Left lung (tissue), 10 donors: ENCODE measurements around the gene CHST10. TPM values are rescaled to one million over a fixed set of nuclear protein-coding genes. Genes with fewer than 3 reads are reported as not detected.

Experiments used
- ATAC-seq: fragments of 200-7000 bp; cut with Tn5 transposase; one replicate; pipeline ENCODE4 v1.9.1; 2020; ENCODE audit warnings: moderate library complexity
- DNase-seq, 4 donors: peaks; one replicate each; pipeline ENCODE4 v3.0.0-alpha.2; 2013 to 2020
- H3K27ac ChIP-seq, 2 donors: fragments of 200-600 bp; sonication (generic) in 1 of 2; one replicate each; pipeline versions ENCODE4 v1.5.0 to v1.8.0; 2020 to 2021
- H3K27me3 ChIP-seq, 2 donors: fragments of 200-600 bp; sonication (generic) in 1 of 2; one replicate each; pipeline versions ENCODE4 v1.5.0 to v1.8.0; 2020 to 2021
- H3K36me3 ChIP-seq, 2 donors: fragments of 200-600 bp; sonication (generic) in 1 of 2; one replicate each; pipeline versions ENCODE4 v1.5.0 to v1.8.0; 2020 to 2021
- H3K4me1 ChIP-seq, 2 donors: fragments of 200-600 bp; one replicate each; pipeline ENCODE4 v1.8.0; 2021
- H3K4me3 ChIP-seq, 2 donors: fragments of 200-600 bp; sonication (generic) in 1 of 2; one replicate each; pipeline versions ENCODE4 v1.5.0 to v1.8.0; 2020 to 2021; ENCODE audit warnings: mild to moderate bottlenecking in 1 of 2
- H3K9me3 ChIP-seq, 2 donors: fragments of 200-600 bp; sonication (generic) in 1 of 2; one replicate each; pipeline versions ENCODE4 v1.5.0 to v1.8.0; 2020 to 2021
- CTCF ChIP-seq, 2 donors: fragments of 200-600 bp; sonication (generic) in 1 of 2; IDR thresholded peaks; one replicate each; pipeline versions ENCODE4 v1.5.0 to v1.8.0; 2021; ENCODE audit warnings: antibody characterized with exemption in 2 of 2
- intact Hi-C, 2 donors: fragments of 100-400 bp; cut with DNase I; formaldehyde crosslinking; loops; one replicate each; pipeline versions ENCODE4 v1.11.2 to v1.14.2; 2022
- polyA plus RNA-seq, 6 donors: library from polyadenylated mRNA; unstranded; fragments of 120-200 nt; gene quantifications; one replicate each; pipeline ENCODE4 v1.2.1, GENCODE V29; 2013; ENCODE audit not compliant: insufficient read length in 6 of 6
- total RNA-seq, 2 donors: library from RNA; stranded (reverse); fragmentation: NEBNext Ultra II Directional; extraction: Animal tissue kit (Norgen Biotek cat#: 25700); gene quantifications; one replicate each; pipeline ENCODE4 v1.2.1, GENCODE V29; 2021
- donor health status: DM: no; HTN: yes; CAD: no.
- donor health status: DM: no; HTN: no; CAD: no.

CHST10 gene
- total and polyA plus RNA-seq, 8 donors = 7.3 to 32.1 (median 28.7) TPM

- Histone ChIP-seq H3K36me3 (peaks cover 0 to 38% of the 10 kb centered on the region in 2 donors), H3K27ac (no peak overlapping the region), H3K4me1 (no peaks in the 10 kb centered on the region), H3K27me3 (no peaks in the 10 kb centered on the region), H3K9me3 (no peaks in the 10 kb centered on the region), H3K4me3 (no peak overlapping the region)
- intact Hi-C loops = no loop called here
- no peak for DNase-seq
- no peak for ATAC-seq
- TF ChIP-seq CTCF (IDR thresholded peaks at IDR 0.05) = no peak
These were observed 13.1 kb downstream of the CHST10 start for GRCh38 chr2:100404411-100404810.

- H3K36me3 ChIP-seq = peaks cover 0 to 38% of the 10 kb centered on the region in 2 donors
These were observed 13.7 kb downstream of the CHST10 start for GRCh38 chr2:100403722-100404121.

GRCh38 chr2:100401268-100401667 is 16.2 kb downstream of the CHST10 start:
- intact Hi-C loops = no loop called here
- no peak overlapping the region for H3K27ac ChIP-seq
- H3K36me3 ChIP-seq = peaks cover 0 to 45% of the 10 kb centered on the region in 2 donors
- ATAC-seq (no peak), DNase-seq (no peak)
- H3K4me1 ChIP-seq = no peaks in the 10 kb centered on the region
- no peak for TF ChIP-seq CTCF (IDR thresholded peaks at IDR 0.05)
- H3K4me3 ChIP-seq = no peak overlapping the region
- H3K9me3 ChIP-seq = no peaks in the 10 kb centered on the region
- H3K27me3 ChIP-seq = no peaks in the 10 kb centered on the region

More at GRCh38 chr2:100403722-100404121, 13.7 kb downstream of the CHST10 start:
- Histone ChIP-seq H3K27me3 (no peaks in the 10 kb centered on the region), H3K27ac (no peak overlapping the region), H3K4me3 (no peak overlapping the region), H3K4me1 (no peaks in the 10 kb centered on the region), H3K9me3 (no peaks in the 10 kb centered on the region)
- no peak for TF ChIP-seq CTCF (IDR thresholded peaks at IDR 0.05)
- no peak for ATAC-seq
- intact Hi-C loops = no loop called here
- no peak for DNase-seq

GRCh38 chr2:100399714-100400113 is 17.8 kb downstream of the CHST10 start:
- no peaks in the 10 kb centered on the region for H3K9me3 ChIP-seq
- no peak overlapping the region for H3K27ac ChIP-seq
- no peak for DNase-seq
- no peaks in the 10 kb centered on the region for H3K4me1 ChIP-seq
- H3K36me3 ChIP-seq = peaks cover 0 to 40% of the 10 kb centered on the region in 2 donors
- no peak for ATAC-seq
- H3K4me3 ChIP-seq = no peak overlapping the region
- no peak for TF ChIP-seq CTCF (IDR thresholded peaks at IDR 0.05)
- intact Hi-C loops = no loop called here
- H3K27me3 ChIP-seq = no peaks in the 10 kb centered on the region

- H3K4me1 ChIP-seq = no peaks in the 10 kb centered on the region
- no peaks in the 10 kb centered on the region for H3K9me3 ChIP-seq
- ATAC-seq = no peak
- H3K27me3 ChIP-seq = no peaks in the 10 kb centered on the region
- H3K27ac ChIP-seq = no peak overlapping the region
- DNase-seq = no peak
- H3K4me3 ChIP-seq = no peak overlapping the region
- no peak for TF ChIP-seq CTCF (IDR thresholded peaks at IDR 0.05)
- intact Hi-C loops = no loop called here
- H3K36me3 ChIP-seq = peaks cover 0 to 39% of the 10 kb centered on the region in 2 donors
These were observed 19.5 kb downstream of the CHST10 start for GRCh38 chr2:100397976-100398375.
